Measurements from ENCODE around the gene BMERB1. TPM values are rescaled to one million over a fixed set of nuclear protein-coding genes. Genes with fewer than 3 reads are reported as not detected.
A peak's percentile ranks its signal among the peaks of the same experiment; 100 is the strongest.
"Not testable (repeated sequence)": the region's sequence is repeated elsewhere in the genome, so short reads cannot be mapped to it uniquely, and the experiment has no call there.

Gene BMERB1
- total RNA-seq, 1 donor: 105 TPM

GRCh38 chr16:15435216-15435864 is 952 bp downstream of the BMERB1 start:
- no peak for TF ChIP-seq CTCF (IDR thresholded peaks at IDR 0.05; ENCODE audit: insufficient read depth, low read length)
- DNase-seq (ENCODE audit: low read depth): no peak
- H3K4me3 ChIP-seq (ENCODE audit: low read depth, low read length): peak overlapping the region; percentile 93

- no peak for DNase-seq (ENCODE audit: low read depth)
- no peak for TF ChIP-seq CTCF (IDR thresholded peaks at IDR 0.05; ENCODE audit: insufficient read depth, low read length)
- H3K4me3 ChIP-seq (ENCODE audit: low read depth, low read length): no peak overlapping the region
These were observed 4.7 kb downstream of the BMERB1 start for GRCh38 chr16:15439102-15439501.

- TF ChIP-seq CTCF (IDR thresholded peaks at IDR 0.05; ENCODE audit: insufficient read depth, low read length): no peak
- no peak overlapping the region for H3K4me3 ChIP-seq (ENCODE audit: low read depth, low read length)
- no peak for DNase-seq (ENCODE audit: low read depth)
These were observed 5.1 kb downstream of the BMERB1 start for GRCh38 chr16:15439521-15439920.

- peak; percentile 59 for DNase-seq (ENCODE audit: low read depth)
- TF ChIP-seq CTCF (IDR thresholded peaks at IDR 0.05; ENCODE audit: insufficient read depth, low read length): no peak
These were observed 6.5 kb downstream of the BMERB1 start for GRCh38 chr16:15440852-15441251.

GRCh38 chr16:15442140-15442539 is 7.8 kb downstream of the BMERB1 start:
- H3K4me3 ChIP-seq (ENCODE audit: low read depth, low read length); DNase-seq (ENCODE audit: low read depth): not testable (repeated sequence)

More at GRCh38 chr16:15440852-15441251, 6.5 kb downstream of the BMERB1 start:
- peak overlapping the region; percentile 19 for H3K4me3 ChIP-seq (ENCODE audit: low read depth, low read length)

- H3K4me3 ChIP-seq (ENCODE audit: low read depth, low read length): no peak overlapping the region
- TF ChIP-seq CTCF (IDR thresholded peaks at IDR 0.05; ENCODE audit: insufficient read depth, low read length): no peak
- no peak for DNase-seq (ENCODE audit: low read depth)
These were observed 9.4 kb downstream of the BMERB1 start for GRCh38 chr16:15443753-15444152.

- TF ChIP-seq CTCF (IDR thresholded peaks at IDR 0.05; ENCODE audit: insufficient read depth, low read length): no peak
- no peak for DNase-seq (ENCODE audit: low read depth)
- H3K4me3 ChIP-seq (ENCODE audit: low read depth, low read length): no peak overlapping the region
These were observed 9.9 kb downstream of the BMERB1 start for GRCh38 chr16:15444264-15444663.
